Common myeloid progenitor, CD34-positive (primary cell): ENCODE measurements around the gene CFAP90.

Experiments
- CTCF ChIA-PET: fragments of 350-600 bp; sonication (Branson Sonifier 250); formaldehyde crosslinking; loops from one replicate; lab custom pipeline; 2021; ENCODE audit warnings: antibody characterized with exemption; lab: Charles Lee
- POLR2A ChIA-PET: fragments of 350-600 bp; sonication (Branson Sonifier 250); formaldehyde crosslinking; loops from one replicate; lab custom pipeline; 2021; ENCODE audit warnings: antibody characterized with exemption; lab: Charles Lee
- DNase-seq, 3 donors: peaks; one replicate each; pipeline versions ENCODE4 v3.0.0 to v3.0.0-alpha.2; 2013
- H3K27ac ChIP-seq, 2 experiments: 1 replicate in 1 of 2; 2 replicates in 1 of 2; pipeline ENCODE4 v1.7.0; 2013; ENCODE audit warnings: inconsistent platforms in 2 of 2, low read length in 2 of 2, mild to moderate bottlenecking in 2 of 2, low read depth in 1 of 2, moderate library complexity in 1 of 2; ENCODE audit not compliant: severe bottlenecking in 2 of 2, insufficient read depth in 1 of 2, poor library complexity in 1 of 2
- H3K27me3 ChIP-seq, 5 experiments: replicated peaks in 2 of 5; 1 replicate in 3 of 5; 2 replicates in 2 of 5; pipeline versions ENCODE4 v1.6.1 to v1.7.0; 2013; ENCODE audit warnings: low read length in 4 of 5, mild to moderate bottlenecking in 2 of 5, moderate library complexity in 2 of 5, inconsistent platforms in 1 of 5; ENCODE audit not compliant: insufficient read depth in 5 of 5, control insufficient read depth in 4 of 5
- H3K36me3 ChIP-seq, 4 experiments: 1 replicate in 2 of 4; 2 replicates in 2 of 4; pipeline versions ENCODE4 v1.6.1 to v1.7.0; 2013; ENCODE audit warnings: low read length in 3 of 4, control low read depth in 1 of 4, mild to moderate bottlenecking in 1 of 4; ENCODE audit not compliant: control insufficient read depth in 4 of 4, insufficient read depth in 4 of 4
- H3K4me1 ChIP-seq, 4 experiments: 1 replicate in 3 of 4; 2 replicates in 1 of 4; pipeline versions ENCODE4 v1.6.1 to v1.7.1; 2013; ENCODE audit warnings: low read length in 3 of 4, mild to moderate bottlenecking in 3 of 4, control low read depth in 1 of 4, inconsistent platforms in 1 of 4, moderate library complexity in 1 of 4; ENCODE audit not compliant: control insufficient read depth in 4 of 4, insufficient read depth in 4 of 4; ENCODE audit errors: control extremely low read depth in 1 of 4
- H3K4me3 ChIP-seq, 7 experiments: 1 replicate in 4 of 7; 2 replicates in 3 of 7; pipeline versions ENCODE4 v1.5.1 to v1.7.0; 2013; ENCODE audit warnings: mild to moderate bottlenecking in 7 of 7, low read length in 6 of 7, moderate library complexity in 6 of 7, inconsistent platforms in 2 of 7, low read depth in 2 of 7, control low read depth in 1 of 7; ENCODE audit not compliant: insufficient read depth in 4 of 7, control insufficient read depth in 1 of 7; ENCODE audit errors: extremely low read depth in 1 of 7
- H3K9me3 ChIP-seq, 5 experiments: 1 replicate in 4 of 5; 2 replicates in 1 of 5; pipeline versions ENCODE4 v1.6.1 to v1.7.1; 2013; ENCODE audit warnings: low read length in 4 of 5, mild to moderate bottlenecking in 2 of 5, inconsistent platforms in 1 of 5, low read depth in 1 of 5, moderate library complexity in 1 of 5; ENCODE audit not compliant: control insufficient read depth in 4 of 5, insufficient read depth in 2 of 5; ENCODE audit errors: control extremely low read depth in 1 of 5
- WGBS: methylation state at CpG from one replicate; pipeline ENCODE4 v1.1.5; 2013; ENCODE audit not compliant: insufficient coverage; 5-methylcytosine and 5-hydroxymethylcytosine counted together

CFAP90 gene

GRCh38 chr5:7868773-7869473 lies 18.0 kb upstream of the CFAP90 start, which contains the start of the genes FASTKD3 and MTRR:
TSS of gene FASTKD3 (minus strand) at chr5:7869031. CDS start at chr5:7868083, 948 bp downstream.
TSS of gene MTRR (plus strand) at chr5:7869148. CDS start at chr5:7870795, 1,647 bp downstream.
- peaks cover 11 to 25% (median 17%) of the 10 kb centered on the region in 4 experiments for H3K4me1 ChIP-seq

GRCh38 chr5:7868427-7868772 lies 17.5 kb upstream of the CFAP90 start:
- ChIA-PET CTCF (interaction anchor here (1.1 to 2.5 kb wide), 5 partner anchors 8 to 53 kb away, joined by 3 to 7 read pairs (median 4); partner anchors contain the start of gene CFAP90), POLR2A (no interaction called here)
- peaks cover 0 to 26% (median 13%) of the 10 kb centered on the region in 4 experiments for H3K36me3 ChIP-seq
- peak in 2 of 3 donors; percentile 13 to 37 for DNase-seq
- H3K4me3 ChIP-seq, result peak overlapping the region; percentile 79 to 94 (median 90)
- no peaks in the 10 kb centered on the region for H3K27me3 ChIP-seq
- H3K9me3 ChIP-seq, result no peaks in the 10 kb centered on the region
- 0% methylated on average over 8 of the region's 8 CpGs for WGBS
- peak overlapping the region; percentile 36 to 81 for H3K27ac ChIP-seq
- peaks cover 11 to 25% (median 17%) of the 10 kb centered on the region in 4 experiments for H3K4me1 ChIP-seq

More at GRCh38 chr5:7868773-7869473, 18.0 kb upstream of the CFAP90 start, which contains the start of the genes FASTKD3 and MTRR:
- peak; percentile 92 to 95 (median 94) for DNase-seq
- peaks cover under 1 to 30% (median 14%) of the 10 kb centered on the region in 4 experiments for H3K36me3 ChIP-seq
- H3K27me3 ChIP-seq, result no peaks in the 10 kb centered on the region
- ChIA-PET CTCF (interaction anchor here (0.8 to 2.5 kb wide), 8 partner anchors 8 to 53 kb away, joined by 3 to 7 read pairs (median 4); partner anchors contain the start of gene CFAP90), POLR2A (interaction anchor here (1.5 kb wide), 1 partner anchor 11 kb away, joined by 4 read pairs; no protein-coding TSS in a partner anchor)
- H3K9me3 ChIP-seq, result no peaks in the 10 kb centered on the region
- peak within 1 kb of the TSS; percentile 36 to 81 for H3K27ac ChIP-seq
- WGBS, result under 1% methylated on average over 76 of the region's 83 CpGs
- H3K4me3 ChIP-seq, result peak within 1 kb of the TSS; percentile 79 to 94 (median 90)

GRCh38 chr5:7867260-7867659 lies 16.3 kb upstream of the CFAP90 start:
- no peak for DNase-seq
- peak overlapping the region in 1 of 7 experiments; percentile 91 for H3K4me3 ChIP-seq
- WGBS, result 100% methylated on average over 2 of the region's 3 CpGs
- H3K27ac ChIP-seq, result no peak overlapping the region
- CTCF ChIA-PET, result interaction anchor here (2.5 kb wide), 1 partner anchor 10 kb away, joined by 7 read pairs; no protein-coding TSS in a partner anchor
- H3K4me1 ChIP-seq, result peaks cover 11 to 25% (median 17%) of the 10 kb centered on the region in 4 experiments
- H3K9me3 ChIP-seq, result no peaks in the 10 kb centered on the region
- H3K27me3 ChIP-seq, result no peaks in the 10 kb centered on the region
- POLR2A ChIA-PET, result interaction anchor here (0.7 kb wide), 1 partner anchor 10 kb away, joined by 3 read pairs; no protein-coding TSS in a partner anchor
- peaks cover 2 to 24% (median 14%) of the 10 kb centered on the region in 4 experiments for H3K36me3 ChIP-seq

GRCh38 chr5:7866196-7866595 lies 15.3 kb upstream of the CFAP90 start:
- H3K4me3 ChIP-seq, result no peak overlapping the region
- POLR2A ChIA-PET, result no interaction called here
- WGBS, result no CpG with 5 or more reads among the region's 2 CpGs
- H3K27me3 ChIP-seq, result no peaks in the 10 kb centered on the region
- no peak for DNase-seq
- no peaks in the 10 kb centered on the region for H3K9me3 ChIP-seq
- CTCF ChIA-PET, result interaction anchor here (1.2 kb wide), 1 partner anchor 14 kb away, joined by 3 read pairs; no protein-coding TSS in a partner anchor
- H3K27ac ChIP-seq, result no peak overlapping the region
- H3K36me3 ChIP-seq, result peaks cover 7 to 24% (median 15%) of the 10 kb centered on the region in 4 experiments
- H3K4me1 ChIP-seq, result peaks cover 11 to 25% (median 17%) of the 10 kb centered on the region in 4 experiments

DNA sequence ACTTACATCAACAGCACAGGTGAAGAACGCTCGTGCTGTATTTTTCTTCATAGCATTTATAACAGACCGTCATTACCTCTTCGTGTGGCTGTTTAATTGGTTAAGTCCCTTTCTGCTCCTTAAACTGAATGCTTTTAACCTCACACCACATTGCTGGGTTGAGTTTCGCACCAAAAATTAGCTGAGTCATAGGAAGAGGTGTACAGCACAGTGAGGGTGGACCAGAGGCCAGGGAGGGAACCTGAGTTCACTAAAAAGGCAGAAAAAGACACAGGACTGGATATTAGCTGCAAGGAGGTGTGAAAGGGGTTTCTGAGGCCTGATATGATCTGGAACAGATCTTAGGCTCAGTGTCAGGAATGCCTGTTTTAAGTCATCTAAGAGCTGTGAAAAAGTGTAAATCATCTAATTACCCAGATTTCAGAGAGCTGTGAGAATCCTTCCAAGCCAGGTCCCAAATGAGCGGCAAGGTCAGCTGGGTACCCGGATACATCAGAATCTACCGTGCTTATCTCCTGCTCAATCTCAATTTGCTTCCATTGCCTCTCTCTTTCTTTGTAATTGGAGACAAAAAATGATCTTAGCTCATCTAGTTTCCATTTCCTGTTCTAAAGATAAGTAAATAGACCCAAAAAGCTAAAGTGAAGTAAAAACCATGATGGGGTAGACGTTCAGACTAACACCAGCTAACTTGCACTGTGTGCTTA lies 7.1 kb upstream of the CFAP90 start:
- ChIA-PET CTCF (interaction anchor here (0.6 to 2.8 kb wide), 5 partner anchors 10 to 599 kb away, joined by 3 to 9 read pairs (median 6); partner anchors contain the start of genes FASTKD3 and MTRR), POLR2A (interaction anchor here (1.0 kb wide), 1 partner anchor 11 kb away, joined by 4 read pairs; the partner anchor contains the start of genes FASTKD3 and MTRR)
- Histone ChIP-seq H3K9me3 (no peaks in the 10 kb centered on the region), H3K27me3 (peaks cover 0 to 3% (median 0%) of the 10 kb centered on the region in 5 experiments), H3K4me1 (peaks cover 3 to 15% (median 13%) of the 10 kb centered on the region in 4 experiments), H3K27ac (no peak overlapping the region), H3K4me3 (peak overlapping the region in 1 of 7 experiments; percentile 3), H3K36me3 (peaks cover 6 to 39% (median 24%) of the 10 kb centered on the region in 4 experiments)
- peak; percentile 32 to 80 (median 75) for DNase-seq
- 30% methylated on average over 7 of the region's 9 CpGs for WGBS

DNA sequence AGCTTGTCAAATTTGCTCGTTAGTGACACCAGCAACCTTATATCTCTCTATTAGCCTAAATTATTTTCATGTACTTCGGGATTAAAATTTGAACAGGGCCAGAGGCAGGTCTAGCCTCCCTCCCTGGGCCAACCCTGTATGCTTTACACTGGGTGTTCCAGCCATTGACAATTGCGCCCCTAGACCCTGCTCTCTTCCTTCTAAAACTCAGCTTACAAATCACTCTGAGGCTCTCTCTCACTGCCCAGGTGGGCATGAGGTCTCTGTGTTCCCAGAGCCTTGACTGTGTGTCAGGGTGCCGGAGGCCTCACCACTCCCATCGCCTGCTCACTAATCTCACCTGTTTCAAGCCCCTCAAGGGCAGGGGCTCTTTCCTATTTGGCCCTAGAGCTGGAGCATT lies 6.4 kb upstream of the CFAP90 start:
- DNase-seq, result no peak
- Histone ChIP-seq H3K4me3 (no peak overlapping the region), H3K36me3 (peaks cover 6 to 32% (median 20%) of the 10 kb centered on the region in 4 experiments), H3K27ac (no peak overlapping the region), H3K9me3 (no peaks in the 10 kb centered on the region), H3K4me1 (peaks cover 3 to 15% (median 13%) of the 10 kb centered on the region in 4 experiments), H3K27me3 (peaks cover 0 to 3% (median 0%) of the 10 kb centered on the region in 5 experiments)
- WGBS, result 79% methylated on average over 5 of the region's 5 CpGs
- POLR2A ChIA-PET, result interaction anchor here (0.6 kb wide), 1 partner anchor 10 kb away, joined by 3 read pairs; no protein-coding TSS in a partner anchor
- CTCF ChIA-PET, result interaction anchor here (1.0 to 2.8 kb wide), 8 partner anchors 11 to 598 kb away, joined by 3 to 9 read pairs (median 4); partner anchors contain the start of genes FASTKD3 and MTRR
